Natural killer cell (primary cell): ENCODE data around the gene ZNRF3. TPM values are rescaled to one million over a fixed set of nuclear protein-coding genes. Genes with fewer than 3 reads are reported as not detected.

Experiments
- ATAC-seq, 3 donors: fragments of 150-1000 bp in 2 of 3; fragments of 200-7000 bp in 1 of 3; cut with Tn5 transposase; 1 replicate in 1 of 3; 2 replicates in 2 of 3; pipeline ENCODE4 v1.10.0; 2021; ENCODE audit warnings: mild to moderate bottlenecking in 2 of 3, moderate library complexity in 2 of 3
- DNase-seq, 2 donors: peaks; one replicate each; pipeline versions ENCODE4 v3.0.0 to v3.0.0-alpha.2; 2013 to 2021; ENCODE audit warnings: mixed read lengths in 1 of 2
- H3K27ac ChIP-seq: one replicate; pipeline ENCODE4 v1.5.1; 2013; ENCODE audit warnings: mild to moderate bottlenecking, low read length
- H3K27me3 ChIP-seq: one replicate; pipeline ENCODE4 v1.6.1; 2013; ENCODE audit warnings: low read length; ENCODE audit not compliant: control insufficient read depth, insufficient read depth
- H3K36me3 ChIP-seq: one replicate; pipeline ENCODE4 v1.6.1; 2013; ENCODE audit warnings: low read length; ENCODE audit not compliant: control insufficient read depth, insufficient read depth
- H3K4me1 ChIP-seq: one replicate; pipeline ENCODE4 v1.6.1; 2013; ENCODE audit warnings: low read length; ENCODE audit not compliant: control insufficient read depth, insufficient read depth
- H3K4me3 ChIP-seq: one replicate; pipeline ENCODE4 v1.5.1; 2013; ENCODE audit warnings: low read length
- H3K9me3 ChIP-seq: one replicate; pipeline ENCODE4 v1.6.1; 2013; ENCODE audit warnings: low read length; ENCODE audit not compliant: control insufficient read depth, insufficient read depth
- H3K27ac Mint-ChIP-seq, 2 donors: one replicate each; pipeline ENCODE4 v1.8.0; 2022; ENCODE audit warnings: mild to moderate bottlenecking in 2 of 2, mixed read lengths in 2 of 2, moderate library complexity in 1 of 2
- H3K27me3 Mint-ChIP-seq, 2 donors: one replicate each; pipeline ENCODE4 v1.8.0; 2022; ENCODE audit warnings: low read depth in 2 of 2, mixed read lengths in 2 of 2
- H3K36me3 Mint-ChIP-seq: one replicate; pipeline ENCODE4 v1.8.0; 2022; ENCODE audit warnings: mixed read lengths
- H3K4me1 Mint-ChIP-seq, 2 donors: one replicate each; pipeline ENCODE4 v1.8.0; 2022; ENCODE audit warnings: mixed read lengths in 2 of 2
- H3K4me3 Mint-ChIP-seq: one replicate; pipeline ENCODE4 v1.8.0; 2022; ENCODE audit warnings: mild to moderate bottlenecking, moderate library complexity, mixed read lengths
- H3K9me3 Mint-ChIP-seq, 2 donors: one replicate each; pipeline ENCODE4 v1.8.0; 2022; ENCODE audit warnings: mixed read lengths in 2 of 2
- CTCF ChIP-seq: fragments of 200-600 bp; IDR thresholded peaks from one replicate; pipeline ENCODE4 v1.8.0; 2022; ENCODE audit warnings: antibody characterized with exemption
- WGBS: methylation state at CpG from one replicate; pipeline ENCODE4 v1.1.7; 2013; ENCODE audit warnings: missing lambda C conversion rate; ENCODE audit not compliant: insufficient coverage; 5-methylcytosine and 5-hydroxymethylcytosine counted together
- intact Hi-C: fragments of 100-400 bp; cut with micrococcal nuclease; formaldehyde crosslinking; loops from one replicate; pipeline ENCODE4 v1.14.2; 2022
- total RNA-seq, 4 donors: library from RNA; stranded (reverse); fragments of 120-200 nt in 1 of 4; gene quantifications; one replicate each; pipeline versions ENCODE4 v1.2.3 to v1.2.4, GENCODE V29; 2013 to 2022

The ZNRF3 gene
- total RNA-seq, 3 donors from 2014 or later (not counting 1 experiment from before 2014, with no cell fraction given): 0.23 to 0.34 (median 0.33) TPM

- Mint-ChIP-seq H3K4me3 (peak overlapping the region; percentile 79), H3K27me3 (peaks cover 50 to 77% of the 10 kb centered on the region in 2 donors), H3K4me1 (peaks cover 20 to 26% of the 10 kb centered on the region in 2 donors), H3K36me3 (no peaks in the 10 kb centered on the region), H3K27ac (peak overlapping the region in 1 of 2 donors; percentile 73), H3K9me3 (no peaks in the 10 kb centered on the region)
- H3K36me3 ChIP-seq: no peaks in the 10 kb centered on the region
- peaks cover 25% of the 10 kb centered on the region for H3K4me1 ChIP-seq
- DNase-seq (peak in 1 of 2 donors; percentile 11), ATAC-seq (peak in 1 of 3 donors; percentile 6)
- TF ChIP-seq CTCF: no peak
- peaks cover 33% of the 10 kb centered on the region for H3K27me3 ChIP-seq
- no peak overlapping the region for H3K27ac ChIP-seq
- intact Hi-C loops: loop anchor here (5.0 kb wide), 2 partner anchors 73 to 93 kb away; no protein-coding TSS in a partner anchor
- H3K4me3 ChIP-seq: no peak overlapping the region
- 5% methylated on average over 17 of the region's 20 CpGs for WGBS
- no peaks in the 10 kb centered on the region for H3K9me3 ChIP-seq
These were observed 146.7 kb downstream of the ZNRF3 start for GRCh38 chr22:29030016-29030617.

- 6% methylated on average over 32 of the region's 32 CpGs for WGBS
- H3K4me1 ChIP-seq: peaks cover 25% of the 10 kb centered on the region
- no peak overlapping the region for H3K4me3 ChIP-seq
- H3K9me3 ChIP-seq: no peaks in the 10 kb centered on the region
- peaks cover 33% of the 10 kb centered on the region for H3K27me3 ChIP-seq
- H3K36me3 Mint-ChIP-seq: no peaks in the 10 kb centered on the region
- H3K9me3 Mint-ChIP-seq: no peaks in the 10 kb centered on the region
- ATAC-seq: peak in 2 of 3 donors; percentile 16 to 30
- no peak for TF ChIP-seq CTCF
- H3K4me3 Mint-ChIP-seq: peak overlapping the region; percentile 79
- intact Hi-C loops: loop anchor here (5.0 kb wide), 2 partner anchors 73 to 93 kb away; no protein-coding TSS in a partner anchor
- no peaks in the 10 kb centered on the region for H3K36me3 ChIP-seq
- peaks cover 49 to 75% of the 10 kb centered on the region in 2 donors for H3K27me3 Mint-ChIP-seq
- H3K4me1 Mint-ChIP-seq: peaks cover 20 to 26% of the 10 kb centered on the region in 2 donors
- DNase-seq: no peak
- peak overlapping the region in 1 of 2 donors; percentile 73 for H3K27ac Mint-ChIP-seq
- H3K27ac ChIP-seq: no peak overlapping the region
These were observed 147.3 kb downstream of the ZNRF3 start for GRCh38 chr22:29030618-29031226.

DNA sequence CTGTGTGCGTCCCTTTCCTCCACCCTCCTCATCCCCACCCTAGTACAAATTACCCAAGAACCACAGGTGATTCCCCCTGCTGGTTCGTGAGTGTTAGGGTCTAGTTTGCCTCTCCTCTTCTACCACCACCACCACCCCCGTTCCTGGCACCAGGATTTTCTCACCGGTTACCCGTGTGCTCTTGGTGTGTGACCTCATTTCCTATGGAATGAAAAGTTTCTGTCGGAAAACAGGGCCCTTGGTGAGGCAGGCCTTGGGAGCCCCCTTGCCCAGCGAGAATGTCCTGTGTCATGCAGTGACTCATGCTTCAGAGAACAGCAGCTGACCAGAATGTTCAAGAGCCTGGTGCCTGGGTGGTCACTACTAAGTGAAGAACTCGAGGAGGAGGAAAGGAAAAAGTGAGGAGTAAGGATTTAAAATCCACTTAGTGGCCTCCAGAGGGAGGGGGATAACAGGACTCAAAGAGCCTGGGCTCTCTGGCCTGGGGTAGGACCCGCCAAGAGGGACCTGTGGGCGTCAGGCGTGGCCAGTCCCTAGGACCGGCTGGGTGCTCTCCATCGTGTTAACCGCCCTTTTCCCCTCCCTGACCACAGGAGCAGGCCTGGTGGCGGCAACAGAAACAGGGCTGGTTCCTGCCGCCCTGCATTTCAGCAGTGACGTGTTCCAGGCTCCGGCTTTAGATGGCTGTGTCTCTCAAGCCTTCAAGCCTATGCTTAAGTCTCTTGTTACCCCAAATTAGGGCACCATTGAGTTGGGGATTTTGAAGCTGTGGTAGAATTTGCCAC is 148.0 kb downstream of the ZNRF3 start:
- no peak for TF ChIP-seq CTCF
- H3K4me1 Mint-ChIP-seq: peaks cover 20 to 26% of the 10 kb centered on the region in 2 donors
- H3K27me3 Mint-ChIP-seq: peaks cover 51 to 71% of the 10 kb centered on the region in 2 donors
- no peaks in the 10 kb centered on the region for H3K9me3 Mint-ChIP-seq
- H3K27ac Mint-ChIP-seq: peak overlapping the region in 1 of 2 donors; percentile 73
- DNase-seq (peak; percentile 9 to 39), ATAC-seq (peak; percentile 52 to 84 (median 75))
- no peak overlapping the region for H3K27ac ChIP-seq
- no peaks in the 10 kb centered on the region for H3K36me3 Mint-ChIP-seq
- intact Hi-C loops: loop anchor here (5.0 kb wide), 2 partner anchors 74 to 94 kb away; no protein-coding TSS in a partner anchor
- peaks cover 33% of the 10 kb centered on the region for H3K27me3 ChIP-seq
- 22% methylated on average over 17 of the region's 18 CpGs for WGBS
- no peak overlapping the region for H3K4me3 ChIP-seq
- H3K4me3 Mint-ChIP-seq: peak overlapping the region; percentile 72
- peaks cover 25% of the 10 kb centered on the region for H3K4me1 ChIP-seq
- no peaks in the 10 kb centered on the region for H3K9me3 ChIP-seq
- H3K36me3 ChIP-seq: no peaks in the 10 kb centered on the region
